Fibroblast of peridontal ligament (primary cell): Measurements from ENCODE around the gene CARD19.
"Not testable (repeated sequence)": the region's sequence is repeated elsewhere in the genome, so short reads cannot be mapped to it uniquely, and the experiment has no call there.

Experiments
- DNase-seq: peaks from one replicate; pipeline ENCODE4 v3.0.0-alpha.2; 2010; ENCODE audit errors: extremely low read depth

CARD19 gene

DNA sequence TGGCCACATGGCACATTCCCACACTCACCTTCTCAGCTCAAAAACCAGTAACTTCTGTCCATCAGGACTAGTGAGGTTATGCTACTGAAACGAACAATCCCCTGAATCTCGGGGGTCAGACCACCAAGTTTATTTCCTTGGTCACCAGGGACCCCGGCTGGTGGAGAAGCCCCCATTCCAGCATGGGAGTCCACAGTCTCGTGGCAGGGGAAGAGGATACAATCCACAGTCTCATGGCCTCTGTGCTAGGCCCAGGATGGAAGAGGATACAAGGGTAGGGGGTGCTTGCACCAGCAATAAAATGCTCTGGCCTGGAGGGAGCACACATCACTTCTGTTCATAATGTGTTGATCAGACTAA, 7.4 kb upstream of the CARD19 start:
- no peak for DNase-seq

DNA sequence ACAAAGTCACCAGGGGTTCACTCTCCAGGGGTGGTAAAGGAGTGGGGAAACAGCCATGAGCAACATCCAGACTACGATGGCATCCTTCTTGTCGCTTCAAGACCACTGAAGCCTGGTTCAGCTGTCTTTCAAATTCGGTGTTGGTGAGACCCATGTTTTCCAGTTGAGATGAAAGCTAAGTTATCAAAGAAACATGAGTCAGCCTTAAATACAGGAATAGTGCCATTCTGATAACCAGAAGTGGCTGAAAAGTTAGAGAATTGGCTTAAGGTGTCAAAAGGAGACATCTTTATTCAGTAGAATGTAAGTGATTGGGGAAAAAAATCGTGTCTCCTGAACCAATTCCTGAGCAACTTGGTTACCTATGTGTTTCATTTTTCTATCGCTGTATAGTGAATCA, 7.0 kb upstream of the CARD19 start:
- no peak for DNase-seq

DNA sequence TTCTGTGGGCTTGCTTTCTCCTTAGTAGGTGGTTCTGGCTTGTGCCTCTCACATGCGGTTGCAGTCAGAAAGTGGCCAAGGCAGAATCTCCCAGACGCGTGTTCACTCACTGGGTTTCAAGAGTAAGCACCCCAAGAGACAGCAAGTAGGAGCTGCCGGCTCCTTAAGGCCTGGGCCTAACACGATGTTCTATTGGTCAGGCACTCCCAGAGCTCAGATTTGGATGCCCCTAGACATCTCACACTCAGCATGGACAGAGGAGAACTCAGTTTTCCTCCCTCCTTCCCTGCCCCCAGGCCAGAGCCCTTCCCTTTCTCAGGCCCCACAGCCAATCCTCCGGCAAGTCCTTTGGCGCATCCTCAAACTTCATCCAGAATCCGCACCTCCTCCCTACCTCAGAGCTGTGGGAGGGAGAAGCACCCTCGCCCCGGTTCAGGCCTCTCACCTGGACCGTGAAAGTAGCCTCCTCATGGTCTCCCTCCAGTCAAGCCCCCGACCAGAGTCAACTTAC, 6.5 kb upstream of the CARD19 start:
- DNase-seq: no peak

DNA sequence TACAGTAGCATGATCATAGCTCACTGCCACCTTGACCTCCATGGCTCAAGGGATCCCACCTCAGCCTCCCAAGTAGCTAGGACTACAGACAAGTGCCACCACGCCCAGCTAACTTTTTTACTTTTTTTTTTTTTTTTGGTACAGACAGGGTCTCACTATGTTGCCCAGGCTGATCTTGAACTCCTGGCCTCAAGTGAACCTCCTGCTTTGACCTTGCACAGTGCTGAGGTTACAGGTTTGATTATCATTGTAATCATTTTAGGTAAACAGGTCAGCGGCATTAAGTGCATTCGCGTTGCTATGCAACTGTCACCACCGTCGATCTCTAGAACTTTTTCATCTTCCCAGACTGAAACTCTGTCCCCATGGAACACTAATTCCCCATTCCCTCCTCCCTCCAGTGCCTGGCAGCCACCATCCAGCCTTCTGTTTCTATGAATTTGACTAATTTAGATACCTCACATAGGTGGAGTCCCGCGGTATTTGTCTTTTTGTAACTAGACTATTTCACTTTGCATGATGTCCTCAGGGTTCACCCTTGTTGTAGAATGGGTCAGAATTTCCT, 5.8 kb upstream of the CARD19 start:
- DNase-seq: no peak

DNA sequence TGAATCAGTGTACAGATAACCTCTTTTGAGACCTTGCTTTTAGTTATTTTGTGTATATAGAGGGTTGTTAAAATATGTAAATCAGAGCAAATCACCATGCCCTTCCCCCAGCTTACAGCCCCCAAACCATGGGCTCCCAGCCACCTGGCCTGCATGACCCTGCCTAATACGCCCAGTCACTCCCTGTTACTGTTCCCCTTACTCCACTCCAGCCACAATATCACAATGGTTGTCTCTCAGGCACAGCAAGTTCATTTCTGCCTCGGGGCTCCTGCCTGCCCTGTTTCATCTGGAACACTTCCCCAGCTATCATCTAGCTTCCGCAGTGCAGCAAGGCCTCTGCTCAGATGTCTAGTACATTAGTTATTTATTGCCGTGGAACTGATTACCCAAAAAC, 5.0 kb upstream of the CARD19 start:
- no peak for DNase-seq

DNA sequence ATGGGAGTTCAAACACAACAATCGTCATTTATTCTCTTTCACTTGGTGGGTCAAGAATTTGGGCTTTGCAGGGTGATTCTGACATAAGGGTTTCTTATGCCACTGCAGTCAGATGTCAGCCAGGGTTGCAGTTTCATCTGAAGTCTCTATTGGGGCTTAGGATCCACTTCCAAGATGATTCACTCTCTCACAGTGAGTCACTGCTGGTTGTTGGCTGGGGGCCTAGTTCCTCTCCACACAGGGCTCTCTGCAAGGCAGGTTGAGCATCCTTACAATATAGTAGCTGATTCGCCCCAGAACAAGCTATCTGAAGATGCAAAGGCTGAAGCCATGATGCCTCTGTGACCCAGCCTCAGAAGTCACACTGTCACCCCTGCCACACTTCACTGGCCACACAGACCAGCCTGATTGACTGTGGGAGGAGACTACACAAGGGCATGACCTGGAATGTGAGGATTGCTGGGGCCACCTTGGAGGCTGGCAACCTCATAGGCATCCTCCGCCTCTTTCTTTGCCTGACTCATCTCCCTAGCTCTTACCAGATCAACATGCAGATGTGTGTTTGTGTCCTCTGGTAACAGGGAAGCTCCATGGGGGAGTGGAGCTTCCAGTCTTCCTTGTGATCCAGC, 4.5 kb upstream of the CARD19 start:
- peak; percentile 28 for DNase-seq

DNA sequence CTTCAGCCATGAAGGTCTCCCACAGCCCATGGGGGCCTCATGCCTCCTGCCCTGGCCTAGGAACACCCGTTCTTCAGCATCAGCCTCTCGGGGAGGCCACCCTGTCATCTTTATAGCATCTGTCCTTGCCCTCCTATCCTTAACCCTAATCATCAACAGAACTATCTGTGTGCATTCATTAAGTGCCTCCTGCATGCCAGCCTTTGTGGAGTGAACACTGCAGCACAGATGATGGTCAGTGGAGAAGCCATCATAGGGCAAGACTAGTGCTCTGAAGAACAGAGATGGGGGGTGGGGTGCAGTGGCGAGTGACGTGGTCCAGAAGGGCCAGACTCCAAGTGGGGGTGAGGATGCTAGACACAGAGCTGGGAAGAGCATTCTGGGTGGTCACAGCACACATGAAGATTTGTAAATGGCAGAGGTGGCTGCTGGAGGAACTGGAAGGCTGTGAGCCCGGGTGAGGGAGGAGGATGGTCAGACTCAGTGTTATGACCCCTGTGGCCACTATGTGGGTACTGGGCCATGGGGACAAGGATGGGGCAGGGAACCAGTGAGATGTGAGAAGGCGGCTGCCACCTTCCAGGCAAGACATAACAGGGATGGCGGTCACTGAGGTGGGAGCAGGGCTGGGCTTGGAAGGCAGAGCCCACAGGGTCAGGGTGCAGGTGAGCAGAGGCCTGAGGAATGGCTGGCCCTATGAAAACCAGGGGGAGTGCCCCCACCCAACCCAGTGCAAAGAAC, 3.6 kb upstream of the CARD19 start:
- DNase-seq: no peak

DNA sequence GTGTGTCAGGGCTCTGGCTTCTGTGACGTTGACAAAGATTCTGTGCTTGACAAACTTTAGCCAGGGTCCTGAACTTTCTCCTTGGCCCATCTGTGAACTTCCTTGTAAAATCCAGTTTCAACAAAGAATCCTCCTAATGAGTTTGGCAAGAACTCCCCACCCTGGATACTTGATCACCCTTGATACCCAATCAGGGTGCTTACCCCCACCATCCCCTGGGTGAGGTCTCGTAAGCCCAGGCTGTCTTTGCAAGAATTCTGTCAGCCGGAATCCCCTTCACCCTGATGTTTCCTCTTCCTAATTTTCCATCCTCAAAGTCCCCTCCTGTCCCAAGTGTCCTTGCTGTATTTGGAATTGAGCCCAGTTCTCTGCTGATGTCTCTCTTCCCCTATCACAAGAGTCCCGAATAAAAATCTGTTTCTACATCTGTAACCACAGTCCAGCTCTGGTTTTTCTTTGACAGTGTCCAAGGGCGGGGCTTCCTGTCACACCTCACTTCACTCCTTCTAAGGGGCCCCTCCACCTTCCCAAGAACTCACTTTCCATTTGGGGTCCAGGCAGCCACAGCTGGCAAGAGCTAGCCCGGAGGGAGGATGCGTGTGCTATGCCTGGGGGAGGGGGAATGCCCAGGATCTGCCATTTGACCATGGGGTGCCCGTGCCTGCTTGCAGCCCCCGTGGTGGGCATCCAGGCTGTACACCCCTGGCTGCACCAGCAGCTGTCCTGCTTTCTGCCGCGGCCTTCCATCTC, 2.7 kb upstream of the CARD19 start:
- DNase-seq: no peak

DNA sequence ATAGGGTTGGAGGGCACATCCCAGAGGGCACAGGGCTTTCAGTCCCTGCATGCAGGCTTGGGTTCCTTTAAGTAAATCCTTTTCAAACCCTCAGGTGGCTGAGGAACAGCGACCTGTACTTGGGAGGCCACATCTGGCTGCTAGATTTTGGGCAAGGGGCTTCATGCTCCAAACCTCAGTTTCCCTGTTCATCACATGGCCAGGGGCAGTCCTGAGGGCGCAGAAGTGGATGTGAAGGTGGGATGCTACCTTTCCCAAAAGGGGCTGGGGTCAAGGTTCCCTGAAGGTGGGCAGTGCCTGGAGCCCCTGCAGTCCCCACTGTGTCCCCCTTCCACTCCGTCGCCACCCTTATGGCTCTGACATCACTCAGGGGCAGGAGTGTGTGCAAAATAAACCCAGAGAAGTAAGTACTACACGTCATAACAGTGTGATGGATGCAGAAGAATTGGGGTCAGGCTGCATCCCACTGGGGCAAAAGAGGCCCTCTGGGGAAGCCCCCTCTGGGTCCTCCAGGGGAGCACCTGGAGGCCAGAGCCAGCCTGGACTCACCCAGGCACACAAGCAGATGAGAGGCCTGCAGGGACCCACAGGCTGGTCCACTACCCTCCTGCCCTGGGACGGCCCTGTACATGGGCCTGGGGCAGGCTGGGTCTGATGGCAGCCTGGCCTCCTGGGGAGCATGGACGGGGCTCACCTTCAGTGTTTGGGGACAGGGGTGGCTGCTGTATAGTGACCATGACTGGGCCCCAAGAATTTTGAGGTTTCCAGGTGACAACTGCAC, 1.9 kb upstream of the CARD19 start:
- no peak for DNase-seq

DNA sequence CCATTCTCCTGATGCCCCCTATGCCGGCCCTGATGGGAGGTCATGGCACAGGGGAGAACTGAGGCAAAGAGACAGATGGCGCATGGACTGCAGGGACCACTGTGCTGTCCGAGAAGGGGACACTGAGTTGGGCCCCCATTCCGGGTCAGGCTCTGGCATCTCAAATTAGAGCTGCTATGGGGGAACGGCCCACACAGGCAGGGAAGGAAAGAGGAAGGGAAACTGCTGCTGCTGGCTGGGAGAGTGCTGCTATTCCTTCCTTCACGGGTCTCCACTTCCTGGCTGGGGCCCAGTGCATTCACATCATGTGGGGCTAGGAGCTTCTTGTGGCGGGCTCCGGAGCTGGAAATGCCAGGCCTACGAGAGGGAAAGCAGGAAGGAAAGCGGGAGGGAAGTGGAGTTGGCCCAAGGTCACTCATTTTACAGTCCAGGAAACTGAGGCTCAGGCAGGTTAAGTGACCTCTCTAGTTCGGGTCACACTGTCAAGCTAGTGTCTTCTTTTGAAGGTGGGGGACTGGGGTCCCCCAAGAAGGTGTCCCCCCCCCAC, 1.3 kb upstream of the CARD19 start:
- DNase-seq: no peak

DNA sequence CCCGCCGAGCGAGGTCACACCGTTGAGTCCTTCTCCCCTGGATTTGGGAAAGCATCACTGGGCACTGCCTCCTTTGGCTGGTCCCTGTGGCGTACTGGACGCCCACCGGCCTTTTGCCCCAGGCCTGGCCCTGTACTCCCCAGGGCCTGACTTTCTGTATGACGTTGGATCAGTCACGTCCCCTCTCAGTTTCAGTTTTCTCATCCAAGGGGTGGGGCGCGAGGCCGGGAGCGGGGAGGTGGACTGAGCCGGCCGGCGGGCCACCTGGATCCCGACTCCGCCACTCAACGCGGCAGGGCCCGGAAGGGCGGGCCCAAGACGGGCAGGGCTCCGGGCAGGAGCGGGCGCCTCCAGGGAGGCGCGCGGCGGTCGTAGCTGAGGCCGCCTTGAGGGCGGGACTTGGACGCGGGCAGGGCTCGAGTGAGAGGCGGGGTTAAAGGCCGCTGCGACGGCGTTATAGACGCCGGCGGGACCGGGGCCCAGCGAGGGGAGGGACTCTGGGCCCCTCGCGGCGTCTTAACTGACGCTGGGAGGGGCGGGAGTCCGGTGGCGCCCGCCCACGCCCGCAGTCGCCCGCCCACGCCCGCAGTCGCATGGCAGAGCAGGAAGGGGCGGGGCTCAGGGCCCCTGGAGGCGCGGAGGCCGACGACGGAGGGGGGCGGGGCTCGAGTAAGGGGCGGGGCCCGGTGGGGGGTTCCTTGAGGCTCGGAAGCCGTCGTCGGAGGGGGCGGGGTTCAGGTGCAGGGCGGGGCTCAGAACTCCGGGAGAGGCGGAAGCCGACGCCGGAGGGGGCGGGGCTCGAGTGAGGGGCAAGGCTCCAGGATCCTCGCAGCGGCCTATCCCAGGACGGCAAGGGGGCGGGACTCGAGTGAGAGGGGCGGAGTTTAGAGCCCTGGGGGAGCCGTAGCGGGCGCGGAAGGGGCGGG, 549 bp upstream of the CARD19 start:
- DNase-seq: peak; percentile 98

DNA sequence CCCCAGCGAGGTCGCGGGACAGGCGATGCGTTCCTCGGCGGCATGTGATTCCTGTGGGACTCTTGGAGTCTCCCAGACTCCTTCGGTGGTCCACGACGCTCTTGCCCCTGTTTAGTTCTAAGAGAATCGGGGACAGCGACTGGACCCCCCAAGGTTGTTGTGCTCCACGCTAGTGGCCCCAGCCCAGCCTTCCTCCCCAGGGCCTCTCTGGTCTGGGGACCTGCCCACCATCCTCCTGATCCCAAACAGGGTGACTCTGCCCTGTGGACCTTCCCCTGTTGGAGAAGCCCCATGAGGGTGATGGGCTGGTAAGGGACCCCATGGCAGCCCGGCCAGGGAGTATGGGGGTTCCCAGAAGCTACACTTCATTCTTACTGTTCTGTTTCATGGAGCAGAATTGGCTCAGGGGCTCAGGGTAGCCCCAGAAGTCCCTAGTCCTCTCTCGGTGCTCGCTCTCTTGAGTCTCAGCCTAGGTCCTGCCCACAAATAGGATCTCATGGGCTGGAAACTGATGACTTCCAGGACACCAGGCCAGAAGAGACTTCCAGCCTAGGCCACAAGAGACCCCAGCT, 880 bp downstream of the CARD19 start:
- DNase-seq: no peak

DNA sequence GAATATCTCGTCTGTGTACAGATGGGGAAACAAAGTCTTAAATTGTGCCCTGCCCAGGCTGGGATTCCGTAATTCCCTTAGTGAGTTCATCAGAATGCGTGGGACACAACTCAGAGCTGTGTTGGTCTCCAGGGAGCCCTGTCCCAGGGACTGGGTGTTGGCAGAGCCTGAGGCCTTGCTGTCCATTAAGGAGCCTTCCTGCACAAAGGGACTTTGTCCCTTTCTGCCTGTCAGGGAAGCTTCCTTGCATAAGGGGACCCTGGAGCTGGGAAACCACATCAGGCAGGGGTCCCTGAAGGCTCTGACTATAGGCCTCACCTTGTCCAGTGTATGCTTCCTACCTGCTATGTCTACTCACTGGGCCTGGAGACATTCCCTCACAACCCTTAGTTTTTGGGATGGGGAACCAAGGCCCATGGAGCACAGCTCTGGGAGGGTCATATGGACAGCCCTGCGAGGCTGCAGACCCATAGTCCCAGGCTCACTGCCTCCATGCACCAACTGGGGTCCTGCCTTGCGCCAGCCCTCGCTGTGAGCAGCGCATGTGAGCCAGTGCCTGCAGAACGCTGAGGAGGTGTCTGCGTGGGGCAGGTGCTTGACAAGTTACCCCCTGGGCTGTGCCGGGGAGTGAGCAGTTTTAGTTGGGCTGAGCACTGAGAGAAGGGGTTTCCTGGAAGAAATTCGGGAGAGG, 1.6 kb downstream of the CARD19 start:
- no peak for DNase-seq

DNA sequence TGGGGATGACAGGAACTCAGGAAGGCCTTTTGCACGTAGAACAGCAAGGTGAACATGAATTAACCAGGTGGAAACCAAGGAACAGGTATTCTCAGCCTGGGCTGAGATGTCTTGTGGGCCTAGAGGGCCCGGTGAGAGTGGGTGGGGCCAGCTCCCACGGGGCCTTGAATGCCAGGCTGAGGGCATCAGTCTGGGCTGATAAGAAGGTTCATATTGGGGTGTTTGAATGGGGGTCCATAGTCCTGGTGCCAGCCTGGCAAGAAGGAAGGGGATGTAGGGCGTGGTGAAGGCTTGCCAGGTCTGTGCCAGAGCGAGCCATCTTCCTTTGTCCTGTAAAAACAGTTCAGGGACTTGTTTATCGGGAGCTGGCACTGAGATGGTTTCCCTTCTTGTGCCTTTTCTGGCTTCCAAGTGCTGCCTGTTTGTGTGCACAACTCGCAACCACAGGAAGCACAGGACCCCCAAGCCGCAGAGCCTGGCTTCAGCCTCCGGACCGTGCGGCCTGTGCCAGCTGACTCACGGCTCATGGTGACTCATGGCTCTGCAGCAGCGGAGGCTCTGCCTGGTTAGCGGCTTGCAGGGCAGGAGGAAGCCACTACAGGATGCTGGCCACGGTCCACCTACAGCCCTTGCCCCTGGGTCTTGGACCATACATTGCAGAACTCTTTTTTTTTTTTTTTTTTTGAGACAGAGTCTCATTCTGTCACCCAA, 2.4 kb downstream of the CARD19 start:
- peak; percentile 97 for DNase-seq

DNA sequence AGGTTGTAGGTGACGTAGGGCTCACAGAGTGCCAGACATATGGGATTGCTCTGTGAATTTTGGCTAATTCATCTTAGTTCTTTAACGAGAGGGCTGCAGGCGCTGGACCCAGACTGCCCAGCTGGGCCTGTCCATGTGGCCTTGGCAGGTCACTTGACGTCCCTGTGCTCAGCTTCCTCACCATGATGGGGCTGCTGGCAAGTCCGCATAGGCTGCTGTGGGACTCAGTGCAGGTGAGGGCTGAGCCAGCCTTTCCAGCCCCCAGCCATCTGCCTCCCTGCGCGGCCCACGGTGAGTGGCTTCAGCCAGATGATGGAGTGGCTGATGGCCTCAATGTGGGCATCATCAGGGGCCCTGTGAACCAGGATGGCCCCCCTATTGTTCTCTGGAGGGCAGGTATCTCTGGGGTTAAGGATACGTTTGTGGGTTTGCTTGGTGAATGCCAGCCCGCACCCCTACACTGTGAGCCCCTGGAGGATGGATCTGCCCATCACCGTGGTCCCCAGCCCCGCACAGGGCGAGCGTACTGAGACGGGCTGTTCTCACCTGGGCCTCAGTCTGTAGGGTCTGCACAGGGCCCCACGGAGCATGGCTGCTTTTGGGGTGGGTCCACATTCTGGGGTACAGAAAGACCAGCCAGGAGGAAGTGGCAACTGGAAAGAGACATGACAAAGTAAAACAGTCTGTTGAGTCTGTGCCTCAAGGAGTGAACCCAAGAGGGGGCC, 3.7 kb downstream of the CARD19 start:
- DNase-seq: no peak

DNA sequence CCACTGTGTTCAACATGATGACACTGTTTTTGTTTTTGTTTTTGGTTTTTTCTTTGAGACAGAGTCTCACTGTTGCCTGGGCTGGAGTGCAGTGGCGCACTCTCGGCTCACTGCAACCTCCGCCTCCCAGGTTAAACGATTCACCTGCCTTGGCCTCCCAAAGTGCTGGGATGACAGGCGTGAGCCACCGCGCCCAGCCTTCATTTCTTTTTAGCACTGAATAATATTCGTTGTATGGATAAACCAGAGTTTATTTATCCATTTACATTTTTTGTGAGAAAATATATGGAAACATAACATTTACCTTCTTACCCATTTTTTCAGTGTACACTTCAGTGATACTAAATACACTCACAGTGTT, 4.2 kb downstream of the CARD19 start:
- no peak for DNase-seq

DNA sequence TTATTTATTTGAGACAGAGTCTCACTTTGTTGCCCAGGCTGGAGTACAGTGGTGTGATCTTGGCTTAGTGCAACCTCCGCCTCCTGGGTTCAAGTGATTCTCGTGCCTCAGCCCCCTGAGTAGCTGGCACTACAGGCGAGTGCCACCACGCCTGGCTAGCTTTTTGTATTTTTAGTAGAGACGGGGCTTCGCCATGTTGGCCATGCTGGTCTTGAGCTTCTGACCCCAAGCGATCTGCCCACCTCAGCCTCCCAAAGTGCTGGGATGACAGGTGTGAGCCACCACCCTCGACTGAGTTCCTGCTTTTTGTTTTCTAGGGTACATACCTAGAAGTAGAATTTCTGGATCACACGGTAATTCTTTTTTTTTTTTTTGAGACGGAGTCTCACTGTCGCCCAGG, 5.1 kb downstream of the CARD19 start:
- not testable (repeated sequence) for DNase-seq

DNA sequence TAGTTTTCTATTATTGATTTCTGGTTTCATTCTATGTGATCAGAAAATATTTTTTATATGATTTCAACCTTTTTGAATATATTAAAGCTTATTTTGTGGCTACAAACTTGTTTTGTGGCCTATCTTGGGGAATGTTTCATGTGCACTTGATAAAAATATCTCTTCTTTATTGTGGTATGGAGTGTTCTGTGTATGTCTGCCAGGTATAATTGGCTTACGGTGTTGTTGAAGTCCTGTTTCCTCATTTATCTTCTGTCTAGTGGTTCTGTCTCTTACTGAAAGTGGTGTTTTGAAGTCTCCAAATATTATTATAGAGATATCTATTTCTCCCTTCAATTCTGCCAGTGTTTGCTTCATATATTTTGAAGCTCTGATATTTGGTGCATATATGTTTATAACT, 9.6 kb downstream of the CARD19 start:
- DNase-seq: no peak
